ENCODE measurements around the gene SZRD1. TPM values are rescaled to one million over a fixed set of nuclear protein-coding genes. Genes with fewer than 3 reads are reported as not detected.
A peak's percentile ranks its signal among the peaks of the same experiment; 100 is the strongest.
"Not testable (repeated sequence)": the region's sequence is repeated elsewhere in the genome, so short reads cannot be mapped to it uniquely, and the experiment has no call there.

SZRD1 gene
- total RNA-seq, 2 donors from 2014 or later: 145 to 151 TPM

DNA sequence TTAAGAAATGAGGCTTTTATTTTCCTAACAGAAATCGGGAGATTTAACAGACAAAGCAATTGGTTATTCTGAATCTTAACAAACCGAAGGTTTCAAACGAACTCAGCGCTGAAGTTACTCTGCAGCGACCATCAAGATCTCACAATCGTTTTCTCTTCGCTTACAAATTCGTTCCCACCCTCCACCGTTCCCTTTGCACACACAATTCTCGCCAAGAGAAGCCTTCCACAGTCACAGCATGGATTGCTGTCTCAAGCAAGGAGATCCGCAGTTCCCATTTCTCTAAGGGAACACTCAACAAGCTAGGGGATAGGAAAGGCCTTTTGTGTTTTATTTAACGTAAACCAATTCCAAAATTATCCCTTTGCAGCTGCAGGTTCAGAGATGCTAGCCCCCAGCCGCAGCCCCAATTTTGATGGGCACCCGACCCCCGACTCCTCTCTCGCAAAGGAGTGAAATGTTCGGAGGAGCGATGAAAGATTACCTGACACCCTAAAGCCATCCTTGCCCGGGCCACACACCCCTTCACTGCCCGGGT is 15.5 kb upstream of the SZRD1 start:
- peaks cover 47% of the 10 kb centered on the region for H3K4me1 Mint-ChIP-seq (ENCODE audit: low read depth)
- ATAC-seq (replicated peaks in 1 of 2): no peak
- DNase-seq: peak in 1 of 2 donors; percentile 10
- H3K4me3 Mint-ChIP-seq: peak overlapping the region; percentile 93 to 99
- H3K27ac Mint-ChIP-seq: peak overlapping the region; percentile 94
- H3K36me3 Mint-ChIP-seq (ENCODE audit: insufficient read depth in 2 of 2): peaks cover 0 to 4% of the 10 kb centered on the region in 2 donors
- no peaks in the 10 kb centered on the region for H3K27me3 Mint-ChIP-seq (ENCODE audit: low read depth)
- H3K9me3 Mint-ChIP-seq: no peaks in the 10 kb centered on the region

DNA sequence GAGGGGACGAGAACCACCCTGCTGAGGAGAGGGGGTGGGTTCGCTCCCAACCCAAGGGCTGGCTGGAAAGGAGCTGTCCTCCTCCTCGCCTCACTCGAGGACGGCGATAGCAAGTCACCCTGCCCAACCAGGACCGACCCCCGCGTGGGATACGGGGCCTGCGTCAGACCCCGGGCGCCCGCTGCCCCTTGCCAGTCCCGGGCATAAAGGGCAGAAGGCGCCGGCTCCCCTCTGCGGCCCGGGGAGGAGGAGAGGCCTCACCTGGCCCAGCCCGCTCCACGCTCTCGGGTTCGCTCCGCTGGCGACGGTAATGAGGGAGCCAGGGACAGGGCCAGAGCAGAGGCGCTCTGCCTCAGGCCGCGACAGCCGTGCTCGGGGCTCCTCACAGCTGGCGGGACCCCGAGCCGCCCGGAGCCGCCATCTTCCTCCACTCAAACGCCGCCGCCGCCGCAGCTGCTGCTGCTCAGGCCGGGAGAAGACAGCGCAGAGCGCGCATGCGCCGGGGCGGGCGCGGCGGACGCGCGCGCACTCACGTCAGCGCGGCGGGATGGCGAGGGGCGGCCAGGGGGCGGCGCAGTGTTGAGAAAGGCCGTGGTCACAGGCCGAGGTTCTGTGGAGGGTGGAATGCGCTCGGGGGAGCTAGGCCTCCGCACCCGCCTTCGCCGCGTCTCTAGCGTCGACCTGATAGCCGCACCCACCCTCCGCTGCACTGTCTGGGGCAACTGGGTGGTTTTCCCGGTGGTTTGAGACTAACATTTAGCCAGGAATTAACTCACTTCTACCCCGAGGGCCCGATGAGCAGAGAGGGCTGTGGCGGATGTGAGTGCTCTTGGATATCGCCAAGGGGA is 14.8 kb upstream of the SZRD1 start, which contains the start of gene FBXO42:
FBXO42 (minus strand) TSS at position 487 of the 848 bp plus-strand sequence. CDS start 37,062 bp downstream, outside the sequence.
- Mint-ChIP-seq H3K9me3 (no peaks in the 10 kb centered on the region), H3K27ac (peak within 1 kb of the TSS; percentile 94), H3K4me1 (ENCODE audit: low read depth) (peaks cover 46% of the 10 kb centered on the region), H3K27me3 (ENCODE audit: low read depth) (no peaks in the 10 kb centered on the region), H3K4me3 (peak within 1 kb of the TSS; percentile 93 to 99), H3K36me3 (ENCODE audit: insufficient read depth in 2 of 2) (peaks cover 0 to 4% of the 10 kb centered on the region in 2 donors)
- peak; percentile 94 to 96 for DNase-seq
- ATAC-seq (replicated peaks in 1 of 2): peak; percentile 96

DNA sequence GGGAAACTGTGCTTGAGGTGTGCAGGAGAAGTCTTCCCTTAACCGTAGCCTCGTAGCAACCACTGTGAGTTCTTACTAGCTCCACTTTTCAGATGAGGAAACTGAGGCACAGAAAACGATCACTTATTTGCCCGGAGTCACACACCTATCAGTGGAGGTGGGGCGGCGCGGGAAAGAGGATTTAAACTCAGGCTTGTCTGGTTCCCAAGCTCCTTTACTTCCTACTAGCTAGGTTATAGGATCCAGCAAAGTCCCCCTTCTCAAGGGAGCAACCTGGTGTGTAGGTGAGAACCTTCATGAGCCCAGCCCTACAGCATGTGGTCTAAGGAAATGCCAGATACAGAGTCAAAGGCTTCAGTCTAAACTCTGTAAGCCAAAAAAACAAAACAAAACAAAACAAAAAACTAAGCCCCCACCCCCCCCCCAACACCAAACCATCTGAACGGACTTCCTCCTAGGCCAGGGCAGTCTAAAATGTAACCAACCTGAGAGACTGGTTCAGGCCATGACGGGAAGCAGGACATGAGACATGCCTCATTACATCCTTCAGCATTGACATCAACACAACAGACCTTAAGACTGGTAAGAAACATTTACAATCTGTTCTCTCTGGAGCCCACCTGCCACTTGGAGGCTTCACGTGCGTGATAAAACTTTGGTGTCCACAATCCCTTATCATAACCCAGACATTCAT is 14.1 kb upstream of the SZRD1 start:
- no peak for DNase-seq
- Mint-ChIP-seq H3K27me3 (ENCODE audit: low read depth) (no peaks in the 10 kb centered on the region), H3K27ac (peak overlapping the region; percentile 59), H3K4me1 (ENCODE audit: low read depth) (peaks cover 38% of the 10 kb centered on the region), H3K4me3 (peak overlapping the region; percentile 93 to 99), H3K9me3 (no peaks in the 10 kb centered on the region), H3K36me3 (ENCODE audit: insufficient read depth in 2 of 2) (peaks cover 0 to 4% of the 10 kb centered on the region in 2 donors)
- ATAC-seq (replicated peaks in 1 of 2): no peak

DNA sequence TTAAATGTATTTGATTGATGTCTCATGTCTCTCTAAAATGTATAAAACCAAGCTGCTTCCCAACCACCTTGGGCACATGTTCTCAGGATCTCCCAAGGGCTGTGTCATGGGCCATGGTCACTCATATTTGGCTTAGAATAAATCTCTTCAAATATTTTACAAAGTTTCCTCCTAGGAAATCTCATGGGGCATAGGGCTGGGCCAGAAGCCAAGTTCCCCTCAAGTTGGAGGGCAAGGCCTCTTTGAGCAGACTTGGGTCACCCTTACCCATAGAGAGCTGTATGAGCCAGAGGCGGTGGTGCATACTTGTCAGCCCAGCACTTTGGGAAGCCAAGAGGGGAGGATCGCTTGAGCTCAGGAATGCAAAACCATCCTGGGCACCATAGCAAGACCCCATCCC is 12.4 kb upstream of the SZRD1 start:
- Mint-ChIP-seq H3K27me3 (ENCODE audit: low read depth) (no peaks in the 10 kb centered on the region), H3K9me3 (no peaks in the 10 kb centered on the region), H3K4me3 (no peak overlapping the region), H3K4me1 (ENCODE audit: low read depth) (peaks cover 26% of the 10 kb centered on the region), H3K27ac (no peak overlapping the region), H3K36me3 (ENCODE audit: insufficient read depth in 2 of 2) (peaks cover 0 to 4% of the 10 kb centered on the region in 2 donors)
- no peak for ATAC-seq (replicated peaks in 1 of 2)
- DNase-seq: no peak

DNA sequence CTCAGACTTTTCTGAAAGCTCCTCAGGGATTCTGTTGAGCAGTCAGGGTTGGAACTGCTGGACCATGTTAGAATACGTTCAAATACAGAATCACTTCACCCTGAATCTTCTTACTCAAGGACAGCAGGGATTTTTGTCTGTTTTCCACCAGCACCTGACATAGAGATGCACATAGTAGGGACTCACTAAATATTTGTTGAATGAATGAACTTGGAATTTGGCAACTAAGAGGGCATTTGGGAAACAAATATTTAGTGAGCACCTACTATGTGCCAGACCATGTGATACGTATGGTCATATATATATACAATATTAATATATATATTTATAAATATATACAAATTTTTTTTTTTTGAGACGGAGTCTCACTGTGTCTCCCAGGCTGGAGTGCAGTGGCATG is 10.2 kb upstream of the SZRD1 start:
- Mint-ChIP-seq H3K4me3 (no peak overlapping the region), H3K4me1 (ENCODE audit: low read depth) (peaks cover 5% of the 10 kb centered on the region), H3K9me3 (no peaks in the 10 kb centered on the region)

DNA sequence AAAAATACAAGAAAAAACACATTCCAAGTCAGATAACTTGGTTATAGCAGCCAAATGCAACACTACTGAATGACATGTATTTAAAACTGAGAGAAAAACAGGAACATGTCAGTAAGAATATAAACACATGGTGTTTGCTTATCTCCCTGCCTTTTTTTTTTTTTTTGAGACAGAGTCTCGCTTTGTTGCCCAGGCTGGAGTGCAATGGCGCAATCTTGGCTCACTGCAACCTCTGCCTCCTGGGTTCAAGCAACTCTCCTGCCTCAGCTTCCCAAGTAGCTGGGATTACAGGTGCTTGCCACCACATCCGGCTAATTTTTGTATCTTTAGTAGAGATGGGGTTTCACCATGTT is 1.9 kb upstream of the SZRD1 start:
- H3K27me3 Mint-ChIP-seq (ENCODE audit: low read depth); H3K4me3 Mint-ChIP-seq; DNase-seq; ATAC-seq (replicated peaks in 1 of 2); H3K9me3 Mint-ChIP-seq; H3K27ac Mint-ChIP-seq; H3K36me3 Mint-ChIP-seq (ENCODE audit: insufficient read depth in 2 of 2): not testable (repeated sequence)
- peaks cover 25% of the 10 kb centered on the region for H3K4me1 Mint-ChIP-seq (ENCODE audit: low read depth)

More for the DNA sequence above, 10.2 kb upstream of the SZRD1 start:
- H3K36me3 Mint-ChIP-seq (ENCODE audit: insufficient read depth in 2 of 2): no peaks in the 10 kb centered on the region
- no peak for ATAC-seq (replicated peaks in 1 of 2)
- no peak overlapping the region for H3K27ac Mint-ChIP-seq
- H3K27me3 Mint-ChIP-seq (ENCODE audit: low read depth): no peaks in the 10 kb centered on the region
- DNase-seq: no peak

DNA sequence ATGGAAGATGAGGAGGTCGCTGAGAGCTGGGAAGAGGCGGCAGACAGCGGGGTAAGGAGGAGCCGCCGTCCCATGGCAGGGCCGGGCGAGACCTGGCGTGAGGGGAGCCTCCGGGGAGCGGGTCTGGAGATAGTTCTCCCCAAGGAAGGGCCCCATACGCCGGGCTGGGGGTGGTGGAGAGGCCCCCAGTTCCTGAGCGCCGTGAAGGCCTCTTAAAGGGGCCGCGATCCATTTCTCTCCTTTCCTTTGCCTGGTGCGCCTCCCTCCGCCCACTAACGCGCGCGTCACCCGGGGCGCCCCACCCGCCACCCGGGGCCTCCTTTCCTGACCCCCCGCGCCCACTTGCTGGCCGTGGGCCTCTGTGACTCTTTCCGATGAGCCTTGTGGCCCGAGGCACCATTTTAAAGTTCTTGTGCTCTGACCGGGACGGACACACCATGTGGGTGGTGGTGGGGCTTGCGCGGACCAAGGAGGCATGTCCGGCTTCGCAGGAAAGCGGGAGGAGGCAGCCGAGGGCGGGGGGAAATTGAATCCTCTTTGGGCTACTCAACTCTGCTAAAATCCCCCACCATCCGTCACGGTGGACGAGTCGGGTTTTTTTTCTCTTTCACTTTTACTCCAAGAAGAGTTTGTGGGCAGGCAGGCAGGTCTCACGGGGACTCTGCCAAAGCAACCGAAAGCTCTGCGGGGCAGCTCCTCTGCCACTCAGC is 371 bp downstream of the SZRD1 start:
- Mint-ChIP-seq H3K4me1 (ENCODE audit: low read depth) (peaks cover 44% of the 10 kb centered on the region), H3K27ac (peak overlapping the region; percentile 88), H3K36me3 (ENCODE audit: insufficient read depth in 2 of 2) (peaks cover 3 to 7% of the 10 kb centered on the region in 2 donors), H3K9me3 (no peaks in the 10 kb centered on the region), H3K27me3 (ENCODE audit: low read depth) (no peaks in the 10 kb centered on the region), H3K4me3 (peak overlapping the region; percentile 94 to 96)
- peak; percentile 91 to 92 for DNase-seq
- ATAC-seq (replicated peaks in 1 of 2): peak; percentile 72 to 74

DNA sequence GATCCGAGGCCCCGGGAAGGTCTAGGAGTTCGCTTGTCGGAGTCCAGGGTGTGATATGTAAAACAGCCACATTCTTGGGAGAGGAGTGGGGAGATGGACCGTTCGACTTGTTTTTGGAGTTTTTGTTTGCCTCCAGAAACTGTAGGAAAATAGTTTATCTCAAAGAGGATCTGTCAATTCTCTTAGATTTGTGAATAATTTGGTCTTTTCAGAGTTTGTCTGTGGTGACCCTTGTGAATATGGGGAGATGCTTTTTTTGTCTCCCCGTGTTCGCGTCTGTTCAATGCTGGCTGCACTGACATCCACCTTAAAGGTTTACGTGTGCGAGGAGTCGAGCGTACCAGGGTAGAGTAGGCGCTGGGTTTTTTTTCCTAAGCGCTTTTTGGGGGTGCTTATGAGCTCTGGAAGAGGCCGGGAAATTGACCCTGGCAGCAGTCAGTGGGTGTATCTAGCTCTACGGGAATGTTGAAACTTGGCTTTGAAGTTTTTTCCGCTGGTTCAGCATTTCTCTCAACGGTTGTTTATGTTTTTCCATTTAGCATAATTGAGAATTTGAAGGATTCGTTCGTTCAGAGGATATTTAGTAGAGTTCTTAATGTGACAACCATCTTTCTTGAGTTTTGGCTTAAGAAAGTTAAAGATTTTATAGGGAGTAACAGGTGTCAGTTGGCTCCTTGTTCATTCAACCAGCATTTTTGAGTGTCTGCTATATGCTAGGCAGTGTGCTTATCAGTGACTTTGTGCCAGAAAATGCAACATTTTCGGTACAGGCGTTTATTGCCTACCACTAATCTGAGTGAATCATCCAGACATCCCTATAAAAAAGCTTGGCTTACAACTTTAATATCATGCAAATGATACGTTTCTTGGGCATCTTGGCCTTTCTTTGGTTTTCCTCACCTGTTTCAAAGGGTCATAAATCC is 1.2 kb downstream of the SZRD1 start:
- Mint-ChIP-seq H3K4me1 (ENCODE audit: low read depth) (peaks cover 48% of the 10 kb centered on the region), H3K4me3 (peak overlapping the region; percentile 94 to 96)
- ATAC-seq (replicated peaks in 1 of 2): no peak

DNA sequence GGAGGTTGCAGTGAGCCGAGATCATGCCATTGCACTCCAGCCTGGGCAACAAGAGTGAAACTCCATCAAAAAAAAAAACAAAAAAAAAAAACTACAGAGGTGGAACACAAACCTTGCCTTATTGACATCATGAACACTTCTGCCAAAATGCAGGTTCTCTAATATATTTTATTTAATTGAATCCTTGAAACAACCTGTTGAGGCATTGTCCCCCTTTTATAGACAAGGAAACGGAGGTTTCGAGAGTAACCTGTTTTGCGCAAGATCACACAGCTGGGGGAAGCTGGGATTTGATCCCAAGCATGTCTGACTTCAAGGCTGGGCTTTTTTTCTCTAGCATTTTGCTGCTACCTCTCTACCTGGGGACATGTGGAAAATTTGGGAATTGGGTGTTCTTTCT is 2.8 kb downstream of the SZRD1 start:
- Mint-ChIP-seq H3K4me1 (ENCODE audit: low read depth) (peaks cover 58% of the 10 kb centered on the region), H3K36me3 (ENCODE audit: insufficient read depth in 2 of 2) (peaks cover 7 to 14% of the 10 kb centered on the region in 2 donors), H3K9me3 (no peaks in the 10 kb centered on the region), H3K4me3 (peak overlapping the region; percentile 94 to 96), H3K27me3 (ENCODE audit: low read depth) (no peaks in the 10 kb centered on the region), H3K27ac (no peak overlapping the region)
- DNase-seq (no peak), ATAC-seq (replicated peaks in 1 of 2) (no peak)

More for the DNA sequence above, 1.2 kb downstream of the SZRD1 start:
- Mint-ChIP-seq H3K27me3 (ENCODE audit: low read depth) (no peaks in the 10 kb centered on the region), H3K9me3 (no peaks in the 10 kb centered on the region), H3K36me3 (ENCODE audit: insufficient read depth in 2 of 2) (peaks cover 7 to 14% of the 10 kb centered on the region in 2 donors), H3K27ac (peak overlapping the region; percentile 88)
- peak in 1 of 2 donors; percentile 15 for DNase-seq

DNA sequence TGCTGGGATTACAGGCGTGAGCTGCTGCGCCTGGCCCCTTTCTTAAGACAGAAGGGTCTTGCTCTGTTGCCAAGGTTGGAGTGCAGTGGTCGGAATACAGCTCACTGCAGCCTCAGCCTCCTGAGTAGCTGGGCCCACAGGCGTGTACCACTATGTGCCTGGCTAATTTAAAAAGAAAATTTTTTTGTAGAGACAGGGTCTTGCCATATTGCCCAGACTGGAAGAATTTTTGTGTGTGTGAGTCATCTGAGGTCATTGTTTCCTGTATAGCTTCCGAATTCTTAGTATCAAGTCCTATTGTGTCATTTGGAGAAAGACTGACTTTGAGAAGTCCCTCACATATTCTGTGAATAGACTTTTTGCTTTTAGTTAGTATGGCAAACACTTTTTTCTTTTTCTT is 4.7 kb downstream of the SZRD1 start:
- Mint-ChIP-seq H3K4me3 (peak overlapping the region; percentile 82 to 92), H3K36me3 (ENCODE audit: insufficient read depth in 2 of 2) (peaks cover 7 to 16% of the 10 kb centered on the region in 2 donors), H3K9me3 (no peaks in the 10 kb centered on the region), H3K27me3 (ENCODE audit: low read depth) (no peaks in the 10 kb centered on the region), H3K4me1 (ENCODE audit: low read depth) (peaks cover 77% of the 10 kb centered on the region), H3K27ac (peak overlapping the region; percentile 98)
- DNase-seq (peak in 1 of 2 donors; percentile 24), ATAC-seq (replicated peaks in 1 of 2) (peak; percentile 10 to 20)

DNA sequence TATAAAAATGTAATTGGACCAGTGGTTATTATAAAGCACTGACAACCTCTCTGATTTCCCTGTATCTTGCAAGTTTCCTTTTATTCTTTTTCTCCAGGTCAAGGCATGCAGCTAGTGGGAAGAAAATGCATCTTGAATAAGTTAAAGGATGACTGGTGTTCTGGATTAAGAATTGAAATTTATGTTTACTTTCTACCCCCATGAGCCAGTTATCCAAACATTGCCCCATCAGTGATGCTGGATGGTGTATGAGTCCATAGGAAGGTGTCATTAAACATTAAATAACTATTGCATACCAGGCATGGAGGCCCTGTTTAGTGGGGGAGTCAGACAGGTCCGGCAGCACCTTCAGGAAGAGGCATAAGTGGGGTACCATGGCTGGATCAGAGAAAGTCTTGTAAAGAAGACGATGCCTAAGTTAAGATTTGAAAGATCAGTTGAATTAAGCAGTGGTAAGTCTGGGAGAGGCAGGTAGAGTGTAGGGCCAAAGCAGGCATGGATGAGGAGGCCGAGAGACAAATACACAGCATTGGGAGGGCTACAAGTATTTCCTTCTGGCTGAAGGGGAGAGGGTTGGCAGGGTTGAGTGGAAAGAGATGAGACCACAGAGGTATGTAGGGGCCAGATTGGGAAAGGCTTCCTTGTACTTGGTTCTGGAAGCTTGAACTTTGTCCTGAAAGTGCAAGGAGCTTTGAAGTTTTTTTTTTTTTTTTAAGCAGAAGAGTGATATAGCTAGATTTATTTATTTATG is 5.7 kb downstream of the SZRD1 start:
- DNase-seq (no peak), ATAC-seq (replicated peaks in 1 of 2) (no peak)
- H3K4me3 Mint-ChIP-seq: peak overlapping the region; percentile 82 to 92
- H3K27me3 Mint-ChIP-seq (ENCODE audit: low read depth): no peaks in the 10 kb centered on the region
- H3K9me3 Mint-ChIP-seq: no peaks in the 10 kb centered on the region
- peaks cover 83% of the 10 kb centered on the region for H3K4me1 Mint-ChIP-seq (ENCODE audit: low read depth)
- H3K27ac Mint-ChIP-seq: peak overlapping the region; percentile 98
- peaks cover 7 to 16% of the 10 kb centered on the region in 2 donors for H3K36me3 Mint-ChIP-seq (ENCODE audit: insufficient read depth in 2 of 2)
